Mesendoderm (in vitro differentiated cells): ENCODE results near the gene MEFV.
A peak's percentile ranks its signal among the peaks of the same experiment; 100 is the strongest.
"Not testable (repeated sequence)": the region's sequence is repeated elsewhere in the genome, so short reads cannot be mapped to it uniquely, and the experiment has no call there.

Source experiments
- DNase-seq: peaks from one replicate; pipeline ENCODE4 v3.0.0; 2013
- H2AK5ac ChIP-seq: 2 replicates; pipeline ENCODE4 v1.6.1; 2013; ENCODE audit warnings: low read length, inconsistent platforms
- H2BK120ac ChIP-seq: 2 replicates; pipeline ENCODE4 v1.6.1; 2013; ENCODE audit warnings: low read depth, mild to moderate bottlenecking, low read length, moderate library complexity, mixed read lengths
- H2BK15ac ChIP-seq: replicated peaks from 2 replicates; pipeline ENCODE4 v1.6.1; 2013; ENCODE audit warnings: low read depth, mild to moderate bottlenecking, moderate library complexity
- H2BK5ac ChIP-seq: 2 replicates; pipeline ENCODE4 v1.6.1; 2013; ENCODE audit warnings: low read length, inconsistent platforms
- H3K18ac ChIP-seq: 2 replicates; pipeline ENCODE4 v1.6.1; 2013; ENCODE audit warnings: mild to moderate bottlenecking, low read length, mixed read lengths
- H3K23ac ChIP-seq: one replicate; pipeline ENCODE4 v1.6.1; 2013; ENCODE audit warnings: low read length
- H3K27ac ChIP-seq: 2 replicates; pipeline ENCODE4 v1.5.1; 2013; ENCODE audit warnings: low read depth, mild to moderate bottlenecking, inconsistent platforms, low read length, moderate library complexity
- H3K27me3 ChIP-seq: 2 replicates; pipeline ENCODE4 v1.6.1; 2013; ENCODE audit warnings: low read length, control low read depth, mild to moderate bottlenecking, inconsistent platforms; ENCODE audit not compliant: insufficient read depth, poor library complexity
- H3K36me3 ChIP-seq: 2 replicates; pipeline ENCODE4 v1.6.1; 2013; ENCODE audit warnings: low read length, inconsistent platforms; ENCODE audit not compliant: control insufficient read depth, insufficient read depth
- H3K4ac ChIP-seq: one replicate; pipeline ENCODE4 v1.6.1; 2013; ENCODE audit warnings: low read depth, mild to moderate bottlenecking, low read length, moderate library complexity
- H3K4me1 ChIP-seq: 2 replicates; pipeline ENCODE4 v1.6.1; 2013; ENCODE audit warnings: low read depth, low read length, inconsistent platforms; ENCODE audit not compliant: control insufficient read depth
- H3K4me2 ChIP-seq: 2 replicates; pipeline ENCODE4 v1.6.1; 2013; ENCODE audit warnings: low read length
- H3K4me3 ChIP-seq: 2 replicates; pipeline ENCODE4 v1.5.1; 2013; ENCODE audit warnings: mild to moderate bottlenecking, low read length
- H3K56ac ChIP-seq: one replicate; pipeline ENCODE4 v1.6.1; 2013; ENCODE audit warnings: low read length
- H3K79me1 ChIP-seq: 2 replicates; pipeline ENCODE4 v1.6.1; 2013; ENCODE audit warnings: low read length, inconsistent platforms
- H3K79me2 ChIP-seq: 2 replicates; pipeline ENCODE4 v1.6.1; 2013; ENCODE audit warnings: mild to moderate bottlenecking, low read length; ENCODE audit not compliant: control insufficient read depth, insufficient read depth
- H3K9ac ChIP-seq: 2 replicates; pipeline ENCODE4 v1.6.1; 2013; ENCODE audit warnings: low read length, inconsistent platforms
- H4K5ac ChIP-seq: one replicate; pipeline ENCODE4 v1.6.1; 2013; ENCODE audit warnings: low read length
- H4K8ac ChIP-seq: one replicate; pipeline ENCODE4 v1.6.1; 2013; ENCODE audit warnings: low read depth, mild to moderate bottlenecking, control low read depth, low read length, moderate library complexity
- WGBS: extraction: QIAGEN DNeasy Blood & Tissue Kit; methylation state at CpG from one replicate; pipeline ENCODE4 v1.1.7; 2013; ENCODE audit warnings: low lambda C conversion rate, missing lambda C conversion rate; ENCODE audit not compliant: insufficient coverage; ENCODE audit errors: extremely low coverage; 5-methylcytosine and 5-hydroxymethylcytosine counted together

The MEFV gene

DNA sequence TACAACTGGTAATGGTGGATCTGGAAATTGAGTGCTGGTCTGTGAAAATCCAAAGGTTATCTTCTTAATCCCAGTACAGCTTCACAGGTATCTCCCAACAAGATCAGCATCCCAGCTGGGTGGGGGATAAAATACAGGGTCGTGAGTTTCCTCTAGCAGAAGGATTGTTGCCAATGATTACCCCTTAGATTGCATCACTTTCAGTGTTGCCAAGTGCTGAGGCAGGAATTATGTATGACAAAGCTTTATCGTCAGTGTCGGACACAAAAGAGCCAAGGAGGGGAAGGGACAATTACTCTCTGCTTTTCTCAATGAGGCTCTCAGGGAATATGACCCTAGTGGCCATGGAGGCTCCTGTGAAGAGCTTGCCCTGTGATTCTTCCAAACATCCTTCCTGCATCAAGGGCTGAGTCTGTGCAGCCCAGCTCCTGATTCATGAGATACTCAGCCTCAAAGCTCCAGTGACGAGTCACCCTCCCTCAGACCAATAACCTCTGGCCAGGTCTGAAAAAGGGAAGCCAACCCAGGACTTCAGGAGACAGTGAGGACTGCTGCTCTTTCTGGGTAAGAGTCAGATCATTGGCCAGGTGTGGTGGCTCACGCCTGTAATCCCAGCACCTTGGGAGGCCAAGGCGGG, 53.4 kb downstream of the MEFV start:
- Histone ChIP-seq H3K4ac (no peak overlapping the region), H4K5ac (no peak overlapping the region), H3K23ac (no peak overlapping the region), H3K27me3 (no peaks in the 10 kb centered on the region), H2AK5ac (no peak overlapping the region), H4K8ac (no peak overlapping the region), H3K36me3 (no peaks in the 10 kb centered on the region), H3K79me1 (no peaks in the 10 kb centered on the region), H2BK15ac (no peak overlapping the region), H3K4me2 (no peak overlapping the region), H2BK120ac (no peak overlapping the region), H3K56ac (no peak overlapping the region), H3K9ac (no peak overlapping the region), H2BK5ac (no peak overlapping the region), H3K18ac (no peak overlapping the region), H3K27ac (no peak overlapping the region), H3K79me2 (no peaks in the 10 kb centered on the region), H3K4me3 (no peak overlapping the region), H3K4me1 (no peaks in the 10 kb centered on the region)
- DNase-seq = no peak
- WGBS = no CpG with 5 or more reads among the region's 6 CpGs

DNA sequence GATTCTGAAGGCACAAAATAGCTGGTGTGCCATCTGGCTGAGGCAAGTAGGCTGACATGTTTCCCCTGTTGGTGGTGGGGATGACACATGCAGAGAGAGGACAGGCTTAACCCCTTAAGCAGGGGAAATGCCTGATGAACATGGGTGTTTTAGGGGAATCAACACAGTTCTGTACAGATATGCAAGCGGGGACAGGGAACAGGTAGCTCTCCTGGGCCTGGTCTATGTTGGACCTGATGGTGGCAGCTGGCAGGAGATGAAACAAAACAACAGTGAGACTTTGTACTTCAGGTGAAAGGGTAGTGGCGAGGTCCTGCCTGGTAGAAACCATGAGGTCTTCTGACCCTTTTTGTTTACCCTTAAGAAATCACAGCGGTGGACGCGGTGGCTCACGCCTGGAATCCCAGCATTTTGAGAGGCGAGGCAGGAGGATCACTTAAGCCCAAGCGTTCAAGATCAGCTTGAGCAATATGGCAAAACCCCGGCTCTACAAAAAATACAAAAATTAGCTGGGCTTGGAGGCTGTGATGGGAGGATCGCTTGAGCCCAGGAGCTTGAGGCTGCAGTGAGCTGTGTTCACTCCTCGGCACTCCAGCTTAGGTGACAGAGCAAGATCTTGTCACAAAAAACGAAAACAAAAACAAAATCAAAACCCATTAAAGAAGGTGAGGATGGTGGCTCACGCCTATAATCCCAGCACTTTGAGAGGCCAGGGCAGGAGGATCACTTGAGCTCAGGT, 57.9 kb downstream of the MEFV start:
- Histone ChIP-seq H2BK15ac (no peak overlapping the region), H2BK120ac (no peak overlapping the region), H4K8ac (no peak overlapping the region), H3K18ac (no peak overlapping the region), H3K79me2 (no peaks in the 10 kb centered on the region), H4K5ac (no peak overlapping the region), H2AK5ac (no peak overlapping the region), H3K9ac (no peak overlapping the region), H3K4ac (no peak overlapping the region), H3K79me1 (no peaks in the 10 kb centered on the region), H3K56ac (no peak overlapping the region), H3K36me3 (no peaks in the 10 kb centered on the region), H3K4me1 (no peaks in the 10 kb centered on the region), H2BK5ac (no peak overlapping the region), H3K4me3 (no peak overlapping the region), H3K4me2 (no peak overlapping the region), H3K27me3 (no peaks in the 10 kb centered on the region), H3K27ac (no peak overlapping the region), H3K23ac (no peak overlapping the region)
- WGBS = no CpG with 5 or more reads among the region's 13 CpGs
- no peak for DNase-seq

DNA sequence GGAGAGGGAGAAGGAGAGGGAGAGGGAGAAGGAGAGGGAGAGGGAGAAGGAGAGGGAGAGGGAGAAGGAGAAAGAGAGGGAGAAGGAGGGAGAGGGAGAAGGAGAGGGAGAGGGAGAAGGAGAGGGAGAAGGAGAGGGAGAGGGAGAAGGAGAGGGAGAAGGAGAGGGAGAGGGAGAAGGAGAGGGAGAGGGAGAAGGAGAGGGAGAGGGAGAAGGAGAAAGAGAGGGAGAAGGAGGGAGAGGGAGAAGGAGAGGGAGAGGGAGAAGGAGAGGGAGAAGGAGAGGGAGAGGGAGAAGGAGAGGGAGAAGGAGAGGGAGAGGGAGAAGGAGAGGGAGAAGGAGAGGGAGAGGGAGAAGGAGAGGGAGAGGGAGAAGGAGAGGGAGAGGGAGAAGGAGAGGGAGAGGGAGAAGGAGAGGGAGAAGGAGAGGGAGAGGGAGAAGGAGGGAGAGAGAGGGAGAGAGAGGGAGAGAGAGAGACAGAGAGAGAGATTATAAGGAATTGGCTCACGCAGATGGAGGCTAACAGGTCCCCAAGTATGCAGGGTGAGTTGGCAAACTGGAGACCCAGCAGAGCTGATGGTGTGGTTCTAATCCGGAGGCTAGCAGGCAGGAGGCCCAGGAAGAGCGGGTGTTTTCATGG, 58.6 kb downstream of the MEFV start:
- H2BK15ac ChIP-seq, H3K36me3 ChIP-seq, H3K18ac ChIP-seq, H3K4ac ChIP-seq, H2AK5ac ChIP-seq, H3K4me3 ChIP-seq, H3K4me1 ChIP-seq, H3K79me2 ChIP-seq, H3K27ac ChIP-seq, H2BK5ac ChIP-seq, DNase-seq, H3K9ac ChIP-seq, H4K5ac ChIP-seq, H2BK120ac ChIP-seq, H3K79me1 ChIP-seq, H4K8ac ChIP-seq, H3K4me2 ChIP-seq, H3K27me3 ChIP-seq, H3K23ac ChIP-seq, H3K56ac ChIP-seq: not testable (repeated sequence)
- no CpG with 5 or more reads among the region's 3 CpGs for WGBS

DNA sequence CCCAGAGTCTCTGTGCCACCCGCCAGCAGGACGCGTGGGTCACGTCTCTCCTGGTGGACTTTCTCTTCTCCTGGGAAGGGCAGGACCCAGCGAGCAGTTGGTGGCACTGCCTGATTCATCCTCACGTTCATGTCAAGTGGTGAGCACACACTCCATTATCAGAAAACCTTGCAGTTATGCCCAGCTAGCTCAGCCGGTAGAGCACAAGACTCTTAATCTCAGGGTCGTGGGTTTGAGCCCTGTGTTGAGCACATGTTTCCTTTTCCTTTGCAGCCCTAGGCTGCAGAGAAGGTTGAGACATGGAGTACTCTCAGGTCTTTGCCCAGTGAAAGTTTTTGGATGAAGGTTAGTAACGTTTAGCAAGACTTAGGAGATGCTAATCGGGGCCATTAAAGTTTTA, 60.5 kb downstream of the MEFV start:
- H3K4me3 ChIP-seq = no peak overlapping the region
- H3K9ac ChIP-seq = no peak overlapping the region
- no peak overlapping the region for H3K56ac ChIP-seq
- no peak overlapping the region for H2BK120ac ChIP-seq
- H3K27me3 ChIP-seq = no peaks in the 10 kb centered on the region
- H3K4me1 ChIP-seq = no peaks in the 10 kb centered on the region
- peak; percentile 35 for DNase-seq
- H2AK5ac ChIP-seq = no peak overlapping the region
- no peak overlapping the region for H2BK5ac ChIP-seq
- H4K5ac ChIP-seq = no peak overlapping the region
- no peak overlapping the region for H3K23ac ChIP-seq
- no peak overlapping the region for H3K18ac ChIP-seq
- H3K36me3 ChIP-seq = no peaks in the 10 kb centered on the region
- H3K27ac ChIP-seq = no peak overlapping the region
- H3K79me1 ChIP-seq = no peaks in the 10 kb centered on the region
- H3K4ac ChIP-seq = no peak overlapping the region
- H2BK15ac ChIP-seq = no peak overlapping the region
- no peak overlapping the region for H4K8ac ChIP-seq
- no peak overlapping the region for H3K4me2 ChIP-seq
- H3K79me2 ChIP-seq = no peaks in the 10 kb centered on the region
- no CpG with 5 or more reads among the region's 10 CpGs for WGBS

DNA sequence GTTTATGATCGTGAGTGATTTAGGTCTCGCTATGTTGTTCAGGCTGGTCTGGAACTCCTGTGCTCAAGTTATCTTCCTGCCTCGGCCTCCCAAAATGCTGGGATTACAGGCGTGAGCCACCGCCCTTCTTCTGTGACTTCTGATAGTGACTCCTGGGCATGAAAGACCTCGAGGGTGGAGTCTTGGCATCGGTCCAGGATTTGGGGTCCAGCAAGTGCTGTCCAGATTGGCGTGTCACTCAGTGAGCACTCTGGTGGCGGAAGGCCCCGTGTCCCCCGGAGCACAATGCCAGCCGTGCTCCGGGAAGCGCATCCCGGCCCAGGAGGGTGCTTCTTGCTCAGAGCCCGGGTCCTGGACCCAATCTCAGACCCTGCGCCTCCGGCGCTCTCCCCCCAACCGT, 61.6 kb downstream of the MEFV start:
- no peak overlapping the region for H4K8ac ChIP-seq
- H3K4me1 ChIP-seq = no peaks in the 10 kb centered on the region
- H3K23ac ChIP-seq = no peak overlapping the region

More for the DNA sequence above, 61.6 kb downstream of the MEFV start:
- no peaks in the 10 kb centered on the region for H3K79me1 ChIP-seq
- H3K79me2 ChIP-seq = no peaks in the 10 kb centered on the region
- H3K4ac ChIP-seq = no peak overlapping the region
- H3K4me3 ChIP-seq = no peak overlapping the region
- no peak overlapping the region for H2AK5ac ChIP-seq
- H2BK5ac ChIP-seq = no peak overlapping the region
- H3K27me3 ChIP-seq = no peaks in the 10 kb centered on the region
- H3K18ac ChIP-seq = no peak overlapping the region
- H2BK120ac ChIP-seq = no peak overlapping the region
- no peak overlapping the region for H4K5ac ChIP-seq
- no peak overlapping the region for H3K27ac ChIP-seq
- no peak overlapping the region for H2BK15ac ChIP-seq
- WGBS = no CpG with 5 or more reads among the region's 20 CpGs
- DNase-seq = no peak
- no peak overlapping the region for H3K56ac ChIP-seq
- H3K9ac ChIP-seq = no peak overlapping the region
- no peak overlapping the region for H3K4me2 ChIP-seq
- H3K36me3 ChIP-seq = no peaks in the 10 kb centered on the region
